Activated CD4-positive, alpha-beta memory T cell treated with anti-CD3 and anti-CD28 coated beads for 36 hours (primary cell): ENCODE measurements around the gene ZMYM2. TPM values are rescaled to one million over a fixed set of nuclear protein-coding genes. Genes with fewer than 3 reads are reported as not detected.
"Not testable (repeated sequence)": the region's sequence is repeated elsewhere in the genome, so short reads cannot be mapped to it uniquely, and the experiment has no call there.

ENCODE experiments used
- CTCF ChIA-PET: fragments of 350-600 bp; sonication (Branson Sonifier 250); formaldehyde crosslinking; loops from one replicate; lab custom pipeline; 2021; ENCODE audit warnings: antibody characterized with exemption, inconsistent platforms; lab: Charles Lee
- POLR2A ChIA-PET: fragments of 350-600 bp; sonication (Branson Sonifier 250); formaldehyde crosslinking; loops from one replicate; lab custom pipeline; 2021; ENCODE audit warnings: antibody characterized with exemption; lab: Charles Lee
- DNase-seq: peaks from one replicate; pipeline ENCODE4 v3.0.0-alpha.2; 2020
- H3K27ac Mint-ChIP-seq: one replicate; pipeline ENCODE4 v1.8.0; 2021; ENCODE audit warnings: mixed read lengths
- H3K27me3 Mint-ChIP-seq: one replicate; pipeline ENCODE4 v1.8.0; 2021; ENCODE audit warnings: mixed read lengths
- H3K36me3 Mint-ChIP-seq: one replicate; pipeline ENCODE4 v1.8.0; 2021; ENCODE audit warnings: mixed read lengths
- H3K4me1 Mint-ChIP-seq: one replicate; pipeline ENCODE4 v1.8.0; 2021; ENCODE audit warnings: low read depth, mixed read lengths
- H3K4me3 Mint-ChIP-seq: one replicate; pipeline ENCODE4 v1.8.0; 2021; ENCODE audit warnings: mild to moderate bottlenecking, mixed read lengths
- H3K9me3 Mint-ChIP-seq: one replicate; pipeline ENCODE4 v1.8.0; 2021; ENCODE audit warnings: mixed read lengths
- intact Hi-C: fragments of 100-400 bp; cut with micrococcal nuclease; formaldehyde crosslinking; loops from one replicate; pipeline ENCODE4 v1.15.1; 2023
- total RNA-seq, 2 experiments: library from RNA; stranded (reverse); gene quantifications; one replicate each; pipeline ENCODE4 v1.2.3, GENCODE V29; 2021

Gene ZMYM2
- total RNA-seq, 2 experiments from 2014 or later, result 47.7 to 55.8 TPM

GRCh38 chr13:19959831-19960652 is 1.5 kb downstream of the ZMYM2 start:
- peak overlapping the region; percentile 94 for H3K4me3 Mint-ChIP-seq
- POLR2A ChIA-PET, result interaction anchor here (0.8 to 1.0 kb wide), 2 partner anchors 24 to 96 kb away, joined by 4 to 5 read pairs; partner anchors contain the start of gene ZMYM5
- DNase-seq, result peak; percentile 93
- CTCF ChIA-PET, result interaction anchor here (0.6 to 1.1 kb wide), 8 partner anchors 10 to 202 kb away, joined by 3 to 15 read pairs (median 6); partner anchors contain the start of gene ZMYM5
- H3K9me3 Mint-ChIP-seq, result no peaks in the 10 kb centered on the region
- intact Hi-C loops, result loop anchor here (1.0 to 5.0 kb wide), 7 partner anchors 57 to 1642 kb away; partner anchors contain the start of genes CRYL1, MICU2, MPHOSPH8 and PSPC1
- H3K27me3 Mint-ChIP-seq, result no peaks in the 10 kb centered on the region
- peaks cover 34% of the 10 kb centered on the region for H3K4me1 Mint-ChIP-seq
- peak overlapping the region; percentile 96 for H3K27ac Mint-ChIP-seq
- H3K36me3 Mint-ChIP-seq, result peaks cover 8% of the 10 kb centered on the region

GRCh38 chr13:19960653-19960976 is 2.1 kb downstream of the ZMYM2 start:
- ChIA-PET CTCF (interaction anchor here (1.0 to 1.1 kb wide), 6 partner anchors 9 to 97 kb away, joined by 3 to 15 read pairs (median 8); partner anchors contain the start of gene ZMYM5), POLR2A (interaction anchor here (1.0 kb wide), 1 partner anchor 97 kb away, joined by 4 read pairs; the partner anchor contains the start of gene ZMYM5)
- intact Hi-C loops, result loop anchor here (1.0 to 5.0 kb wide), 5 partner anchors 57 to 327 kb away; partner anchors contain the start of genes MPHOSPH8 and PSPC1

GRCh38 chr13:19961489-19961888 is 3.0 kb downstream of the ZMYM2 start:
- no peaks in the 10 kb centered on the region for H3K9me3 Mint-ChIP-seq
- peaks cover 12% of the 10 kb centered on the region for H3K36me3 Mint-ChIP-seq
- POLR2A ChIA-PET, result no interaction called here
- peak overlapping the region; percentile 24 for H3K4me3 Mint-ChIP-seq
- intact Hi-C loops, result loop anchor here (5.0 kb wide), 1 partner anchor 56 kb away; no protein-coding TSS in a partner anchor
- no peak for DNase-seq
- H3K27me3 Mint-ChIP-seq, result no peaks in the 10 kb centered on the region
- peak overlapping the region; percentile 74 for H3K27ac Mint-ChIP-seq
- H3K4me1 Mint-ChIP-seq, result peaks cover 40% of the 10 kb centered on the region
- CTCF ChIA-PET, result interaction anchor here (0.7 to 1.0 kb wide), 2 partner anchors 22 to 24 kb away, joined by 3 to 4 read pairs; no protein-coding TSS in a partner anchor

More at GRCh38 chr13:19960653-19960976, 2.1 kb downstream of the ZMYM2 start:
- Mint-ChIP-seq H3K27me3 (no peaks in the 10 kb centered on the region), H3K36me3 (peaks cover 12% of the 10 kb centered on the region), H3K9me3 (no peaks in the 10 kb centered on the region), H3K27ac (peak overlapping the region; percentile 96), H3K4me1 (peaks cover 40% of the 10 kb centered on the region), H3K4me3 (peak overlapping the region; percentile 94)
- no peak for DNase-seq

GRCh38 chr13:19961924-19962323 is 3.4 kb downstream of the ZMYM2 start:
- Mint-ChIP-seq H3K27me3 (no peaks in the 10 kb centered on the region), H3K36me3 (peaks cover 15% of the 10 kb centered on the region), H3K9me3 (no peaks in the 10 kb centered on the region), H3K27ac (peak overlapping the region; percentile 74), H3K4me1 (peaks cover 39% of the 10 kb centered on the region), H3K4me3 (no peak overlapping the region)
- DNase-seq, result no peak
- POLR2A ChIA-PET, result no interaction called here
- intact Hi-C loops, result loop anchor here (5.0 kb wide), 1 partner anchor 55 kb away; no protein-coding TSS in a partner anchor
- CTCF ChIA-PET, result interaction anchor here (0.6 to 1.0 kb wide), 3 partner anchors 22 to 48 kb away, joined by 3 to 4 read pairs (median 3); no protein-coding TSS in a partner anchor

DNA sequence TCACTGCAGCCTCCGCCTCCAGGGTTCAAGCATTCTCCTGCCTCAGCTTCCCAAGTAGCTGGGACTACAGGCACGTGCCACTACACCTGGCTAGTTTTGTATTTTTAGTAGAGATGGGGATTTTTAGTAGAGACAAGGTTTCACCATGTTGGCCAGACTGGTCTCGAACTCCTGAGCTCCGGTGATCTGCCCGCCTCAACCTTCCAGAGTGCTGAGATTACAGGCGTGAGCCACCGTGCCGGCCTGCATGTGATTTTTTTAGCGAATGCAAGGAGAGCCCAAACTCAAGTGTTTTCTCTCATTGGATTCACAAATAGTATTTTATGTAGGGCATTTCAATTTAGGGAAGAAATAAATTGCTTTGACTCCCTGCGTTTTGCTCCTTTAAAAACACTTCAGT is 4.4 kb downstream of the ZMYM2 start:
- peaks cover 46% of the 10 kb centered on the region for H3K4me1 Mint-ChIP-seq
- CTCF ChIA-PET, result no interaction called here
- POLR2A ChIA-PET, result no interaction called here
- peaks cover 22% of the 10 kb centered on the region for H3K36me3 Mint-ChIP-seq
- H3K27me3 Mint-ChIP-seq, result no peaks in the 10 kb centered on the region
- H3K4me3 Mint-ChIP-seq, result no peak overlapping the region
- peak overlapping the region; percentile 8 for H3K27ac Mint-ChIP-seq
- H3K9me3 Mint-ChIP-seq, result no peaks in the 10 kb centered on the region
- intact Hi-C loops, result loop anchor here (5.0 kb wide), 1 partner anchor 54 kb away; no protein-coding TSS in a partner anchor
- no peak for DNase-seq

DNA sequence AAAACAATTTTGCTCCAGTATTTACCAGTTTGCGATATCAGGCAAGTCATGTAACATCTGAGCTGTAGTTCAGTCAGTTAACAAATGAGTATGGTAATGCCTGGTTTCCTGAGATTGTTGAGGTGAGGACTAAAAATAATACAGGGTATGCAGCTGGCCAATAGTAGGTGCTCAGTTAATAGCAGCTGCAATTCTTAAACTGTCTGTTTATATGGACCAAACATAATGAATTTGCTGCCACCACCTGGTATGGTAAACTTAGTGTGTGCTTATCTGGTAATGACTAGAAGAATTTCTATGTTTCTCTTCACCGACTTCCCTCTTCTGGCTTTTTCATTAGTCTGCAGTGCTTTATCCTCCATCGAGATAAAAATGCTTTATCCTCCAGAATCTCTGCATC is 9.1 kb downstream of the ZMYM2 start:
- CTCF ChIA-PET, result no interaction called here
- peaks cover 29% of the 10 kb centered on the region for H3K4me1 Mint-ChIP-seq
- intact Hi-C loops, result no loop called here
- no peaks in the 10 kb centered on the region for H3K27me3 Mint-ChIP-seq
- no peak overlapping the region for H3K4me3 Mint-ChIP-seq
- no peaks in the 10 kb centered on the region for H3K9me3 Mint-ChIP-seq
- peaks cover 23% of the 10 kb centered on the region for H3K36me3 Mint-ChIP-seq
- H3K27ac Mint-ChIP-seq, result no peak overlapping the region
- POLR2A ChIA-PET, result no interaction called here
- no peak for DNase-seq

DNA sequence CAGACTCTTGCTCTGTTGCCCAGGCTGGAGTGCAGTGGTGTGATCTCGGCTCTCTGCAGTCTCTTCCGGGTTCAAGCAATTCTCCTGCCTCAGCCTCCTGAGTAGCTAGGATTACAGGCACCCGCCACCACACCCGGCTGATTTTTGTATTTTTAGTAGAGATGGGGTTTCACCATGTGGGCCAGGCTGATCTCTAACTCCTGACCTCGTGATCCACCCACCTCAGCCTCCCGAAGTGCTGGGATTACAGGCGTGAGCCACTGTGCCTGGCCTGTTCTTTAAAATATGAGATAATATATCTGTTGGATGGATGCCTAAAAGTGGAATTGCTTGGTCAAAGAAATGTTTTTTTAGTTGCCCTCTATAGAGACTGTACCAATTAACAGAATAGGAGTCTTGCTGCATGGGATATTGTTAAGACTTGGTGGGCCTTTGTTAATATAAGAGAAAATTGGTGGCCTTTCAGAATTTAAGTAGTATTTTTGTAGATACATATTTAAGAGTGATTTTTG is 16.0 kb downstream of the ZMYM2 start:
- Mint-ChIP-seq H3K9me3 (peaks cover 14% of the 10 kb centered on the region), H3K36me3 (peaks cover 44% of the 10 kb centered on the region), H3K4me1 (peaks cover 22% of the 10 kb centered on the region)
- H3K27ac Mint-ChIP-seq, H3K4me3 Mint-ChIP-seq, POLR2A ChIA-PET, H3K27me3 Mint-ChIP-seq, intact Hi-C loops, CTCF ChIA-PET, DNase-seq: not testable (repeated sequence)

DNA sequence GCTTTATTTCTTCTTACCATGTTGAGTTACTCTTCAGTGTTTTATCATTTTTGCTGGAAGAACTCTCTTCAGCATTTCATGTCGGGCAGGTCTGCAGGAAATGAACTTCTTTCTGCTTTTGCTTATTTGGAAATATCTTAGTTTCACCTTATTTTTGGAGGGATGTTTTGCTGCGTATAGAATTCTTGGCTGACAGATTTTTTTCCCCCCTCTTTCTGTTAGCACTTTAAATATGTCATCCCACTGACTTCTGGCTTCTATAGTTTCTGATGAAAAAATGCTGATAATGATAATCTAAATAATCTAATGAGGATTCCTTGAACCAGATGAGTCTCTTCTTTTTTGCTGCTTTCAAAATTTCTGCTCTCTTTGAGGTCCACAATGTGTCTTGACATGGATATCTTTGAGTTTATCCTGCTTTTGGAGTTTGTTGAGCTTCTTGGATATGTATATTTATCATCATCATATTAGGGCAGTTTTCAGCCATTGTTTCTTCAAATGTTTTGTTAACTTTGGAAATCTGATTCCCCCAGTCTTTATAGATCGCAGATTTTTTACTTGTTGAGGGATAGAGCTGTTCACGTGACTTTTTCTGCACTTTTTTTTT is 20.4 kb downstream of the ZMYM2 start:
- CTCF ChIA-PET, result no interaction called here
- intact Hi-C loops, result no loop called here
- H3K27ac Mint-ChIP-seq, result no peak overlapping the region

GRCh38 chr13:19981685-19982238 is 23.2 kb downstream of the ZMYM2 start:
- ChIA-PET CTCF (interaction anchor here (0.7 kb wide), 1 partner anchor 10 kb away, joined by 3 read pairs; no protein-coding TSS in a partner anchor), POLR2A (no interaction called here)
- no peak for DNase-seq
- H3K9me3 Mint-ChIP-seq, result peaks cover 14% of the 10 kb centered on the region
- H3K4me1 Mint-ChIP-seq, result peaks cover 38% of the 10 kb centered on the region
- no peak overlapping the region for H3K4me3 Mint-ChIP-seq
- intact Hi-C loops, result loop anchor here (10.0 kb wide), 1 partner anchor 143 kb away; no protein-coding TSS in a partner anchor
- H3K27ac Mint-ChIP-seq, result no peak overlapping the region
- H3K27me3 Mint-ChIP-seq, result no peaks in the 10 kb centered on the region
- peaks cover 30% of the 10 kb centered on the region for H3K36me3 Mint-ChIP-seq

More for the DNA sequence above, 20.4 kb downstream of the ZMYM2 start:
- POLR2A ChIA-PET, result interaction anchor here (1.2 kb wide), 1 partner anchor 140 kb away, joined by 4 read pairs; no protein-coding TSS in a partner anchor
- Mint-ChIP-seq H3K4me3 (no peak overlapping the region), H3K9me3 (peaks cover 14% of the 10 kb centered on the region), H3K27me3 (no peaks in the 10 kb centered on the region), H3K4me1 (peaks cover 38% of the 10 kb centered on the region), H3K36me3 (peaks cover 46% of the 10 kb centered on the region)
- DNase-seq, result no peak

DNA sequence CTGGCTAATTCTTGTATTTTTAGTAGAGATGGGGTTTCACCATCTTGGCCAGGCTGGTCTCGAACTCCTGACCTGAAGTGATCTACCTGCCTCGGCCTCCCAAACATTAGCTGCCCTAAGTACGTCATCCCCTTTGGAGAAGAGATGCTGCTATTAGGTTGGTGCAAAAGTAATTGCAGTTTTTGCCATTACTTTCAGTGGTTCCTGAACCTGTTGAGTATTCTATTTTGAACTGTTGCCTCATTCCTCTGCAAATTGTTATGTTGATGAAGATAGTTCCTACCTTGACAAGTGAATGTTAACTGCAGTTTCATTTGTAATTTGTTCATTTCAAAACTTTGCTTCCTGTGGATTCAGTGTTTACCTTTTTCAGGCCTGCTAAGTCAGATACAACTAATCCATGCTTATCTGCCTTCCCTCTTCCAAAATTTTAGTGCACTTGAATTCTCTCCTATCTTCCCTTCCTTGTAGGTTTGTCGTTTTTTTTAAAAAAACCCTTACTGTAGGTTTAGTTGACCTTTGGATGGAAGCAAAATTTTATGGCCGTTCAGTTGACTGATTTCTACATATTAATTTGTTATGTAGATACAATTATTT is 24.0 kb downstream of the ZMYM2 start:
- intact Hi-C loops, result loop anchor here (10.0 kb wide), 1 partner anchor 142 kb away; no protein-coding TSS in a partner anchor
- peaks cover 12% of the 10 kb centered on the region for H3K9me3 Mint-ChIP-seq
- H3K4me1 Mint-ChIP-seq, result peaks cover 37% of the 10 kb centered on the region
- peaks cover 22% of the 10 kb centered on the region for H3K36me3 Mint-ChIP-seq
- no peaks in the 10 kb centered on the region for H3K27me3 Mint-ChIP-seq
- POLR2A ChIA-PET, result no interaction called here
- DNase-seq, result no peak
- no peak overlapping the region for H3K4me3 Mint-ChIP-seq
- no peak overlapping the region for H3K27ac Mint-ChIP-seq
- CTCF ChIA-PET, result no interaction called here
